HG03139 (cell line): Measurements from ENCODE around the gene CNTN4.

Experiments
- ATAC-seq: cut with Tn5 transposase; IDR thresholded peaks from one replicate; pipeline ENCODE4 v1.9.1; 2021; ENCODE audit not compliant: unreplicated experiment

Gene CNTN4

GRCh38 chr3:2148561-2149340 is 50.1 kb downstream of the CNTN4 start:
- ATAC-seq = no peak

GRCh38 chr3:2153053-2153452 is 54.4 kb downstream of the CNTN4 start:
- ATAC-seq = no peak

- no peak for ATAC-seq
Observed at GRCh38 chr3:2153547-2153946, 54.9 kb downstream of the CNTN4 start.

- ATAC-seq = no peak
Observed at GRCh38 chr3:2154621-2155020, 56.0 kb downstream of the CNTN4 start.

- ATAC-seq = peak; percentile 51
Observed at GRCh38 chr3:2156244-2156847, 57.7 kb downstream of the CNTN4 start.

GRCh38 chr3:2158828-2159227 is 60.2 kb downstream of the CNTN4 start:
- ATAC-seq = no peak

GRCh38 chr3:2166552-2166951 is 67.9 kb downstream of the CNTN4 start:
- no peak for ATAC-seq

GRCh38 chr3:2172561-2173171 is 74.0 kb downstream of the CNTN4 start:
- no peak for ATAC-seq

GRCh38 chr3:2180634-2181033 is 82.0 kb downstream of the CNTN4 start:
- ATAC-seq = no peak

- ATAC-seq = no peak
Observed at GRCh38 chr3:2198776-2199279, 100.2 kb downstream of the CNTN4 start.

- no peak for ATAC-seq
Observed at GRCh38 chr3:2204054-2204453, 105.4 kb downstream of the CNTN4 start.

- no peak for ATAC-seq
Observed at GRCh38 chr3:2205692-2206091, 107.0 kb downstream of the CNTN4 start.

- ATAC-seq = no peak
Observed at GRCh38 chr3:2206536-2206935, 107.9 kb downstream of the CNTN4 start.

GRCh38 chr3:2211568-2211967 is 112.9 kb downstream of the CNTN4 start:
- no peak for ATAC-seq

GRCh38 chr3:2212206-2212605 is 113.5 kb downstream of the CNTN4 start:
- ATAC-seq = no peak

GRCh38 chr3:2218375-2218774 is 119.7 kb downstream of the CNTN4 start:
- no peak for ATAC-seq

GRCh38 chr3:2218816-2219215 is 120.2 kb downstream of the CNTN4 start:
- ATAC-seq = no peak

- no peak for ATAC-seq
Observed at GRCh38 chr3:2236203-2236602, 137.5 kb downstream of the CNTN4 start.

GRCh38 chr3:2244137-2244536 is 145.5 kb downstream of the CNTN4 start:
- ATAC-seq = no peak

GRCh38 chr3:2246873-2247648 is 148.4 kb downstream of the CNTN4 start:
- no peak for ATAC-seq

GRCh38 chr3:2247831-2248230 is 149.2 kb downstream of the CNTN4 start:
- ATAC-seq = no peak
